Transverse colon (tissue), 4 donors: ENCODE results near the gene TAS2R60. TPM values are rescaled to one million over a fixed set of nuclear protein-coding genes. Genes with fewer than 3 reads are reported as not detected.
A peak's percentile ranks its signal among the peaks of the same experiment; 100 is the strongest.

Experiments used
- DNase-seq: peaks from one replicate; pipeline ENCODE4 v3.0.0-alpha.2; 2019
- H3K27ac ChIP-seq, 4 donors: fragments of 200-600 bp; sonication (generic); 2 replicates each; pipeline ENCODE4 v1.5.1; 2016 to 2018; ENCODE audit warnings: inconsistent platforms in 4 of 4
- H3K27me3 ChIP-seq: fragments of 200-600 bp; sonication (generic); 2 replicates; pipeline ENCODE4 v1.5.1; 2017; ENCODE audit warnings: inconsistent platforms
- H3K36me3 ChIP-seq, 4 donors: fragments of 200-600 bp; sonication (generic); 2 replicates each; pipeline ENCODE4 v1.5.1; 2017 to 2019; ENCODE audit warnings: inconsistent platforms in 4 of 4
- H3K4me1 ChIP-seq, 4 donors: fragments of 200-600 bp; sonication (generic); 2 replicates each; pipeline ENCODE4 v1.5.1; 2017 to 2020; ENCODE audit warnings: inconsistent platforms in 4 of 4
- H3K4me3 ChIP-seq, 4 donors: fragments of 200-600 bp; sonication (generic); 1 replicate in 1 of 4; 2 replicates in 3 of 4; pipeline versions ENCODE4 v1.5.1 to v1.6.1; 2017 to 2019; ENCODE audit warnings: inconsistent platforms in 4 of 4
- H3K9me3 ChIP-seq, 2 donors: fragments of 200-600 bp; sonication (generic); 2 replicates each; pipeline ENCODE4 v1.5.1; 2017 to 2019; ENCODE audit warnings: inconsistent platforms in 2 of 2
- EP300 ChIP-seq: sonication (generic); formaldehyde crosslinking; IDR thresholded peaks from one replicate; pipeline ENCODE4 v1.6.1; 2017; ENCODE audit warnings: antibody characterized with exemption, low read depth
- POLR2A ChIP-seq: fragments of 450-650 bp; IDR thresholded peaks from one replicate; pipeline ENCODE4 v1.6.1; 2016; ENCODE audit warnings: antibody characterized with exemption, mild to moderate bottlenecking, moderate library complexity
- POLR2AphosphoS5 ChIP-seq, 3 donors: sonication (generic); formaldehyde crosslinking; IDR thresholded peaks; one replicate each; pipeline ENCODE4 v1.6.1; 2016; ENCODE audit warnings: antibody characterized with exemption in 3 of 3
- WGBS, 2 donors: methylation state at CpG; one replicate each; pipeline ENCODE4 v1.1.5; 2018; ENCODE audit warnings: low coverage in 1 of 2; 5-methylcytosine and 5-hydroxymethylcytosine counted together
- in situ Hi-C, 4 donors: fragments of 200-750 bp; cut with MboI; loops; one replicate each; pipeline versions ENCODE4 v1.15.0 to v1.15.1; 2017; ENCODE audit warnings: low sequenced_read_pairs in 3 of 4, low pct_ligation_motif_present in 1 of 4, low pct_unique_long_range_greater_than_20kb in 1 of 4
- intact Hi-C: fragments of 100-400 bp; cut with DNase I; formaldehyde crosslinking; loops from one replicate; pipeline ENCODE4 v1.15.1; 2023; ENCODE audit warnings: low total_unique reads
- total RNA-seq, 4 donors: library from RNA; depleted of rRNA; stranded (reverse); fragments of >200 nt; gene quantifications; one replicate each; pipeline ENCODE4 v1.1.0, GENCODE V29; 2016
- TF ChIP-seq, protein P1 (sequence below), 5 experiments: fragments of 200-600 bp in 3 of 5; fragments of 450-650 bp in 2 of 5; sonication (generic) in 3 of 5; IDR thresholded peaks; 1 replicate in 2 of 5; 2 replicates in 3 of 5; pipeline ENCODE4 v1.5.1; 2016 to 2017; ENCODE audit warnings: antibody characterized with exemption in 5 of 5, inconsistent platforms in 3 of 5, mild to moderate bottlenecking in 2 of 5, moderate library complexity in 1 of 5

Gene TAS2R60, protein sequence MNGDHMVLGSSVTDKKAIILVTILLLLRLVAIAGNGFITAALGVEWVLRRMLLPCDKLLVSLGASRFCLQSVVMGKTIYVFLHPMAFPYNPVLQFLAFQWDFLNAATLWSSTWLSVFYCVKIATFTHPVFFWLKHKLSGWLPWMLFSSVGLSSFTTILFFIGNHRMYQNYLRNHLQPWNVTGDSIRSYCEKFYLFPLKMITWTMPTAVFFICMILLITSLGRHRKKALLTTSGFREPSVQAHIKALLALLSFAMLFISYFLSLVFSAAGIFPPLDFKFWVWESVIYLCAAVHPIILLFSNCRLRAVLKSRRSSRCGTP
- total RNA-seq, result not detected

DNA sequence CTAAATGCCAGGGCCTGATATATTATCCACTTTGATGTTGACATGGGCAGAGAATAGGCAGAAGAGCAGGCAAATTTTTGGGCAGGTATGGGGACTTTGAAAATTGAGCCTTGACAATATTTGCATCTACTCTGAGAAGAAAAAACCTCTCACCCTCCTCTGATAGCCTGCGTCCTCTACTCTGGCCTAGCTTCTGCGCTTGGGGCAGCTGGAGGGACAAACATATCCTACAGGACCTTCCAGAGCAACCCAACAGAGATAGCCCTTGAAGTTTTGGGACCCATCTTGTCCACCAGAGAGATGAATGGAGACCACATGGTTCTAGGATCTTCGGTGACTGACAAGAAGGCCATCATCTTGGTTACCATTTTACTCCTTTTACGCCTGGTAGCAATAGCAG lies at the start of gene TAS2R60:
TAS2R60 (plus strand) TSS at position 301 of the 400 bp plus-strand sequence; CDS start at position 301, 0 bp downstream.
- Histone ChIP-seq H3K27ac (no peak within 1 kb of the TSS), H3K9me3 (no peaks in the 10 kb centered on the region), H3K4me3 (no peak within 1 kb of the TSS), H3K36me3 (no peaks in the 10 kb centered on the region), H3K4me1 (peaks cover 0 to under 1% (median 0%) of the 10 kb centered on the region in 4 donors), H3K27me3 (no peaks in the 10 kb centered on the region)
- no peak for DNase-seq
- TF ChIP-seq EP300 (no peak), POLR2AphosphoS5 (IDR thresholded peaks at IDR 0.05) (no peak), POLR2A (no peak)
- TF ChIP-seq, protein P1, sequence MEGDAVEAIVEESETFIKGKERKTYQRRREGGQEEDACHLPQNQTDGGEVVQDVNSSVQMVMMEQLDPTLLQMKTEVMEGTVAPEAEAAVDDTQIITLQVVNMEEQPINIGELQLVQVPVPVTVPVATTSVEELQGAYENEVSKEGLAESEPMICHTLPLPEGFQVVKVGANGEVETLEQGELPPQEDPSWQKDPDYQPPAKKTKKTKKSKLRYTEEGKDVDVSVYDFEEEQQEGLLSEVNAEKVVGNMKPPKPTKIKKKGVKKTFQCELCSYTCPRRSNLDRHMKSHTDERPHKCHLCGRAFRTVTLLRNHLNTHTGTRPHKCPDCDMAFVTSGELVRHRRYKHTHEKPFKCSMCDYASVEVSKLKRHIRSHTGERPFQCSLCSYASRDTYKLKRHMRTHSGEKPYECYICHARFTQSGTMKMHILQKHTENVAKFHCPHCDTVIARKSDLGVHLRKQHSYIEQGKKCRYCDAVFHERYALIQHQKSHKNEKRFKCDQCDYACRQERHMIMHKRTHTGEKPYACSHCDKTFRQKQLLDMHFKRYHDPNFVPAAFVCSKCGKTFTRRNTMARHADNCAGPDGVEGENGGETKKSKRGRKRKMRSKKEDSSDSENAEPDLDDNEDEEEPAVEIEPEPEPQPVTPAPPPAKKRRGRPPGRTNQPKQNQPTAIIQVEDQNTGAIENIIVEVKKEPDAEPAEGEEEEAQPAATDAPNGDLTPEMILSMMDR (IDR thresholded peaks at IDR 0.05), result no peak
- in situ Hi-C loops, result loop anchor here in 1 of 4 donors (25.0 kb wide), 1 partner anchor 431 kb away; no protein-coding TSS in a partner anchor
- WGBS, 2 donors, result 64 to 95% methylated on average over 2 to 4 of the region's 4 CpGs
- intact Hi-C loops, result no loop called here

- H3K4me1 ChIP-seq, result peaks cover 10 to 29% (median 24%) of the 10 kb centered on the region in 4 donors
- no peaks in the 10 kb centered on the region for H3K36me3 ChIP-seq
- H3K27me3 ChIP-seq, result no peaks in the 10 kb centered on the region
- WGBS, 2 donors, result 91 to 95% methylated on average over 3 to 6 of the region's 6 CpGs
- H3K27ac ChIP-seq, result no peak overlapping the region
- in situ Hi-C loops (no loop called here), intact Hi-C loops (no loop called here)
- H3K9me3 ChIP-seq, result no peaks in the 10 kb centered on the region
- DNase-seq, result no peak
- TF ChIP-seq POLR2AphosphoS5 (IDR thresholded peaks at IDR 0.05) (no peak), EP300 (no peak), POLR2A (no peak)
- TF ChIP-seq, protein P1 (IDR thresholded peaks at IDR 0.05), result no peak
- H3K4me3 ChIP-seq, result no peak overlapping the region
Measured at GRCh38 chr7:143394068-143394467, 49.2 kb upstream of the TAS2R60 start.

DNA sequence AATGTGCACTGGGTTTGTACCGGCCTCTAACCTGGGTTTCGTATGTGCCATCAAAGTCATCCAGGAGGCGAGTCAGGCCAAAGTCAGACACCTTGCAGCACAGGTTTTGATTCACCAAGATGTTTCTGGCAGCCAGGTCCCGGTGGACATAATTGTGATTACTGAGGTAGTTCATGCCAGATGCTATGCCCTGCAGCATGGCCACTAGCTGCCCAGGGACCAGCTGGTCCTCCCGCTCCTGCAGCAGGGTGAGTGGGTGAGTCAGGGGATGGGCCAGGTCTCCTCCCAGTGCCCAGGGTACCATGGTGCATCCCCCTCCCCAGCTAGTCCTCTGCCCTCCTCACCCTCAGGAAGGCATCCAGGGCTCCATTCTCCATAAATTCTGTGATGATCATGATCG lies 48.5 kb upstream of the TAS2R60 start:
- in situ Hi-C loops (no loop called here), intact Hi-C loops (no loop called here)
- DNase-seq, result no peak
- Histone ChIP-seq H3K4me3 (no peak overlapping the region), H3K4me1 (peaks cover 10 to 29% (median 24%) of the 10 kb centered on the region in 4 donors), H3K36me3 (no peaks in the 10 kb centered on the region), H3K27me3 (no peaks in the 10 kb centered on the region), H3K27ac (no peak overlapping the region), H3K9me3 (no peaks in the 10 kb centered on the region)
- 91% methylated on average over 6 of the region's 6 CpGs; no CpG with 5 or more reads in 1 of the 2 donors for WGBS, 2 donors
- TF ChIP-seq POLR2A, result no peak
- TF ChIP-seq EP300, result no peak
- TF ChIP-seq POLR2AphosphoS5 (IDR thresholded peaks at IDR 0.05), result no peak
- TF ChIP-seq, protein P1 (IDR thresholded peaks at IDR 0.05), result no peak

DNA sequence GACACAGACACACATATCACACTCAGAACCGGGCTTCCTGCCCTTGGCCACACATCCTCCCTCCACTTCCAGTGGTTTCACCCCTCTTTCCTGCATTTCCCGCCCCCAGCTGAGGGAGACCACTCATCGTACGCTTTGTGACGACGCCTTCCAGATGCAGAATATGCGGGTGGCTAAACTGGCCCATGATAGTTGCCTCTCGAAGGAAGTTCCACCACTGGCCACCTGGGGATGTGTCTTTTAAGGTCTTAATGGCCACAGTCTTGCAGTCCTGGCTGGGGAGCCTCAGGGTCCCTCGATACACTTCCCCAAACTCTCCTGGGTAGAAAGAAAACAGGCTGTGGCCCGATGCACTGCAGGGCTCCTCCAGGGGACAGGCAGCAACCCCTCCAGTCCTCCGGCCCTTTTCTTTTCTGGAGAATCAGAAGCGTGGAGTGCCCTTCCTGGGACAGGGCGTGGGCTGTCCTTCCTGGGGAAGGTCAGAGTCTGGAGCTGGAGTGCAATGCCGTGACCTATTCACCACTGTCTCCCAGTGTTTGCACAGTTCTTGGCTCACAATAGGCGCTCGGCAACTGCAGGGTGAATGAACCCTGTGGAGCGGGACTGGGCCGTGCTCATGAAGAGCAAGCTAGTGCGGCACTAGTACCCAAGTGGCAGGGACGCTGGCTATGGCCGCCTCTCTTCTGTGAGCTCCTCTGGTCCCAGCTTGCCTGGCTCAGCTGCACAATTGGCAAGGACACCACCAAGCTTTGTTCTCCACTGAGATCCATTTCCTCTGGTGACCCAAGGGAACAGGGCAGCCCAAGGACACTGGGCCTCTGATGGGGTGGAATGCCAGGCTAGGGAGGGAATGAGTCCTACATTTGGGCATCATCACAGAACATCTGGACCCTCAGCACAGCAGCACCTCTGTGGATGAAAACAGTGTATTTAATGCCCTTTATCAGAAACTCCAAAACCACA lies 47.8 kb upstream of the TAS2R60 start:
- Histone ChIP-seq H3K27me3 (no peaks in the 10 kb centered on the region), H3K9me3 (no peaks in the 10 kb centered on the region), H3K4me3 (no peak overlapping the region), H3K36me3 (no peaks in the 10 kb centered on the region), H3K27ac (no peak overlapping the region), H3K4me1 (peaks cover 10 to 28% (median 23%) of the 10 kb centered on the region in 4 donors)
- intact Hi-C loops, result no loop called here
- DNase-seq, result no peak
- TF ChIP-seq, protein P1 (IDR thresholded peaks at IDR 0.05), result peak in 2 of 5 experiments; percentile 13 to 25
- TF ChIP-seq POLR2AphosphoS5 (IDR thresholded peaks at IDR 0.05), result no peak
- in situ Hi-C loops, result no loop called here
- WGBS, 2 donors, result 77 to 81% methylated on average over 3 to 21 of the region's 21 CpGs
